Ramos (cell line): Measurements from ENCODE around the gene AFMID.

Experiments used
- in situ Hi-C: fragments of 300-500 bp; cut with MboI; formaldehyde crosslinking; loops from one replicate; pipeline ENCODE4 v1.14.3; 2022; ENCODE audit warnings: low sequenced_read_pairs; ENCODE audit not compliant: unreplicated experiment

Gene AFMID

GRCh38 chr17:78175643-78175981, 11.6 kb upstream of the AFMID start:
- in situ Hi-C loops = loop anchor here (5.0 kb wide), 1 partner anchor 63 kb away; no protein-coding TSS in a partner anchor

GRCh38 chr17:78176548-78177025, 10.6 kb upstream of the AFMID start:
- in situ Hi-C loops = loop anchor here (5.0 kb wide), 1 partner anchor 64 kb away; no protein-coding TSS in a partner anchor

GRCh38 chr17:78179372-78179771, 7.8 kb upstream of the AFMID start:
- in situ Hi-C loops = loop anchor here (5.0 kb wide), 1 partner anchor 67 kb away; no protein-coding TSS in a partner anchor

- in situ Hi-C loops = no loop called here
Observed at GRCh38 chr17:78180083-78180482, 7.1 kb upstream of the AFMID start.

- in situ Hi-C loops = no loop called here
Observed at GRCh38 chr17:78180508-78180907, 6.7 kb upstream of the AFMID start.

- in situ Hi-C loops = no loop called here
Observed at GRCh38 chr17:78182504-78182903, 4.7 kb upstream of the AFMID start.

GRCh38 chr17:78183916-78184315, 3.2 kb upstream of the AFMID start:
- in situ Hi-C loops = no loop called here

GRCh38 chr17:78184351-78184750, 2.8 kb upstream of the AFMID start:
- in situ Hi-C loops = no loop called here

GRCh38 chr17:78184868-78185267, 2.3 kb upstream of the AFMID start:
- in situ Hi-C loops = no loop called here

- in situ Hi-C loops = no loop called here
Observed at GRCh38 chr17:78185981-78186691, 1.0 kb upstream of the AFMID start.

- in situ Hi-C loops = no loop called here
Observed at GRCh38 chr17:78196716-78197115, 9.6 kb downstream of the AFMID start.

- in situ Hi-C loops = no loop called here
Observed at GRCh38 chr17:78197147-78197832, 10.1 kb downstream of the AFMID start.

- in situ Hi-C loops = no loop called here
Observed at GRCh38 chr17:78200451-78200850, 13.3 kb downstream of the AFMID start.

GRCh38 chr17:78202666-78203065, 15.5 kb downstream of the AFMID start:
- in situ Hi-C loops = no loop called here

- in situ Hi-C loops = no loop called here
Observed at GRCh38 chr17:78204387-78205123, 17.4 kb downstream of the AFMID start.

GRCh38 chr17:78205124-78205775, 18.1 kb downstream of the AFMID start:
- in situ Hi-C loops = no loop called here

- in situ Hi-C loops = no loop called here
Observed at GRCh38 chr17:78206298-78206697, 19.1 kb downstream of the AFMID start.

- in situ Hi-C loops = no loop called here
Observed at GRCh38 chr17:78208486-78208885, 21.3 kb downstream of the AFMID start.

GRCh38 chr17:78210111-78210510, 22.9 kb downstream of the AFMID start:
- in situ Hi-C loops = no loop called here

GRCh38 chr17:78211032-78211431, 23.9 kb downstream of the AFMID start:
- in situ Hi-C loops = no loop called here
